Fibroblast of lung (primary cell): ENCODE measurements around the gene DIAPH3. TPM values are rescaled to one million over a fixed set of nuclear protein-coding genes. Genes with fewer than 3 reads are reported as not detected.
A peak's percentile ranks its signal among the peaks of the same experiment; 100 is the strongest.

Experiments
- DNase-seq, 2 donors: peaks; one replicate each; pipeline versions ENCODE4 v3.0.0 to v3.0.0-alpha.2; 2010; ENCODE audit warnings: low read depth in 2 of 2
- H2AFZ ChIP-seq: 2 replicates; pipeline ENCODE4 v1.5.1; 2012; ENCODE audit warnings: low read length, control low read depth, inconsistent platforms
- H3K27ac ChIP-seq: 2 replicates; pipeline ENCODE4 v1.5.1; 2011; ENCODE audit warnings: low read length, control low read depth; ENCODE audit not compliant: insufficient read depth
- H3K27me3 ChIP-seq: 2 replicates; pipeline ENCODE4 v1.5.1; 2011; ENCODE audit warnings: mild to moderate bottlenecking, low read length; ENCODE audit not compliant: control insufficient read depth, insufficient read depth
- H3K36me3 ChIP-seq: 2 replicates; pipeline ENCODE4 v1.5.1; 2011; ENCODE audit warnings: low read length; ENCODE audit not compliant: control insufficient read depth, insufficient read depth
- H3K4me1 ChIP-seq: 2 replicates; pipeline ENCODE4 v1.5.1; 2011; ENCODE audit warnings: low read length; ENCODE audit not compliant: control insufficient read depth, insufficient read depth; ENCODE audit errors: extremely low read depth
- H3K4me2 ChIP-seq: 2 replicates; pipeline ENCODE4 v1.5.1; 2011; ENCODE audit warnings: low read length, control low read depth; ENCODE audit not compliant: insufficient read depth; ENCODE audit errors: extremely low read depth
- H3K4me3 ChIP-seq, 4 experiments: fragments of 200-600 bp in 1 of 4; sonication (generic) in 1 of 4; replicated peaks in 1 of 4; 2 replicates each; pipeline ENCODE4 v1.5.1; 2011 to 2016; ENCODE audit warnings: low read length in 4 of 4, low read depth in 3 of 4, mild to moderate bottlenecking in 3 of 4, control low read depth in 2 of 4, inconsistent platforms in 1 of 4, mixed read lengths in 1 of 4; ENCODE audit not compliant: insufficient read depth in 1 of 4; ENCODE audit errors: control extremely low read depth in 1 of 4
- H3K79me2 ChIP-seq: 2 replicates; pipeline ENCODE4 v1.5.1; 2012; ENCODE audit warnings: mild to moderate bottlenecking, low read length, inconsistent platforms; ENCODE audit not compliant: control insufficient read depth, insufficient read depth
- H3K9ac ChIP-seq: 2 replicates; pipeline ENCODE4 v1.5.1; 2011; ENCODE audit warnings: mild to moderate bottlenecking, low read length, control low read depth; ENCODE audit not compliant: insufficient read depth
- H3K9me3 ChIP-seq: 2 replicates; pipeline ENCODE4 v1.5.1; 2012; ENCODE audit warnings: low read depth, low read length; ENCODE audit not compliant: control insufficient read depth, insufficient read depth
- H4K20me1 ChIP-seq: 2 replicates; pipeline ENCODE4 v1.5.1; 2011; ENCODE audit warnings: low read length; ENCODE audit not compliant: control insufficient read depth, insufficient read depth; ENCODE audit errors: extremely low read depth
- CTCF ChIP-seq, 2 donors: IDR thresholded peaks in 1 of 2; conservative IDR thresholded peaks in 1 of 2; 1 replicate in 1 of 2; 2 replicates in 1 of 2; pipeline ENCODE4 v1.5.1; 2011 to 2012; ENCODE audit warnings: low read length in 2 of 2, control low read depth in 1 of 2, inconsistent platforms in 1 of 2, low read depth in 1 of 2, mild to moderate bottlenecking in 1 of 2
- EZH2 ChIP-seq: IDR thresholded peaks from 2 replicates; pipeline ENCODE4 v1.5.1; 2012; ENCODE audit warnings: low read length, control low read depth, mild to moderate bottlenecking; ENCODE audit errors: missing control alignments
- polyA plus RNA-seq, 2 donors: library from polyadenylated mRNA; depleted of rRNA in 1 of 2; stranded (reverse) in 1 of 2; unstranded in 1 of 2; fragments of >200 nt; gene quantifications; 2 replicates each; pipeline ENCODE4 v1.2.1, GENCODE V29; 2011 to 2012; ENCODE audit warnings: missing spikeins in 1 of 2
- total RNA-seq: library from RNA; depleted of rRNA; stranded (reverse); fragments of >200 nt; gene quantifications from 2 replicates; pipeline ENCODE4 v1.2.1, GENCODE V29; 2014

DIAPH3 gene
- total and polyA plus RNA-seq, 2 donors (not counting 1 experiment from before 2014, with no cell fraction given) = 5.9 to 10.9 TPM

- Histone ChIP-seq H4K20me1 (no peaks in the 10 kb centered on the region), H2AFZ (no peak overlapping the region), H3K9ac (no peak overlapping the region), H3K27ac (no peak overlapping the region), H3K36me3 (no peaks in the 10 kb centered on the region), H3K4me3 (no peak overlapping the region), H3K79me2 (no peaks in the 10 kb centered on the region), H3K4me2 (no peak overlapping the region), H3K9me3 (no peaks in the 10 kb centered on the region), H3K27me3 (no peaks in the 10 kb centered on the region), H3K4me1 (no peaks in the 10 kb centered on the region)
- no peak for TF ChIP-seq CTCF (conservative IDR thresholded peaks at IDR 0.05 in 1 of 2, IDR thresholded peaks at IDR 0.05 in 1 of 2; ENCODE audit: low read depth in 1 of 2, low read length in 2 of 2)
- TF ChIP-seq EZH2 = no peak
- DNase-seq = no peak
These were observed 376.0 kb downstream of the DIAPH3 start for GRCh38 chr13:59787679-59788078.

- DNase-seq = no peak
- no peak overlapping the region for H3K4me3 ChIP-seq
- no peaks in the 10 kb centered on the region for H3K27me3 ChIP-seq
These were observed 381.0 kb downstream of the DIAPH3 start for GRCh38 chr13:59782696-59783095.

GRCh38 chr13:59780058-59780457 is 383.7 kb downstream of the DIAPH3 start:
- Histone ChIP-seq H2AFZ (no peak overlapping the region), H3K79me2 (no peaks in the 10 kb centered on the region), H3K4me3 (no peak overlapping the region), H4K20me1 (no peaks in the 10 kb centered on the region), H3K9me3 (no peaks in the 10 kb centered on the region), H3K27ac (no peak overlapping the region), H3K9ac (no peak overlapping the region), H3K4me1 (peaks cover 4% of the 10 kb centered on the region), H3K4me2 (no peak overlapping the region), H3K27me3 (no peaks in the 10 kb centered on the region), H3K36me3 (no peaks in the 10 kb centered on the region)
- DNase-seq = peak in 1 of 2 donors; percentile 23
- no peak for TF ChIP-seq EZH2
- TF ChIP-seq CTCF (conservative IDR thresholded peaks at IDR 0.05 in 1 of 2, IDR thresholded peaks at IDR 0.05 in 1 of 2; ENCODE audit: low read depth in 1 of 2, low read length in 2 of 2) = no peak

More at GRCh38 chr13:59782696-59783095, 381.0 kb downstream of the DIAPH3 start:
- peaks cover 3% of the 10 kb centered on the region for H3K4me1 ChIP-seq
- no peaks in the 10 kb centered on the region for H3K36me3 ChIP-seq
- TF ChIP-seq CTCF (conservative IDR thresholded peaks at IDR 0.05 in 1 of 2, IDR thresholded peaks at IDR 0.05 in 1 of 2; ENCODE audit: low read depth in 1 of 2, low read length in 2 of 2) = no peak
- TF ChIP-seq EZH2 = no peak
- no peak overlapping the region for H3K27ac ChIP-seq
- no peak overlapping the region for H3K9ac ChIP-seq
- H4K20me1 ChIP-seq = no peaks in the 10 kb centered on the region
- no peaks in the 10 kb centered on the region for H3K9me3 ChIP-seq
- H3K4me2 ChIP-seq = no peak overlapping the region
- no peaks in the 10 kb centered on the region for H3K79me2 ChIP-seq
- no peak overlapping the region for H2AFZ ChIP-seq
